Measurements from ENCODE around the gene TTC22.

GRCh38 chr1:54816130-54816529, 15.0 kb upstream of the TTC22 start:
- TF ChIP-seq MAFK (IDR thresholded peaks at IDR 0.05; ENCODE audit: partially characterized antibody), result no peak
- no peak for TF ChIP-seq RFX5 (IDR thresholded peaks at IDR 0.05)
- TF ChIP-seq MYC (IDR thresholded peaks at IDR 0.05; ENCODE audit: borderline replicate concordance, low read length), result no peak
- no peak for TF ChIP-seq EP300 (IDR thresholded peaks at IDR 0.05)
- no peak for TF ChIP-seq CTCF (IDR thresholded peaks at IDR 0.05)
- no peak for TF ChIP-seq E2F6 (IDR thresholded peaks at IDR 0.05; ENCODE audit: borderline replicate concordance, low read depth)
- TF ChIP-seq POLR2A (IDR thresholded peaks at IDR 0.05; ENCODE audit: low read length), result no peak
- TF ChIP-seq ELK1 (IDR thresholded peaks at IDR 0.05; ENCODE audit: low read depth, low read length), result no peak
- TF ChIP-seq RCOR1 (IDR thresholded peaks at IDR 0.05; ENCODE audit: low read depth, low read length), result no peak
- no peak for TF ChIP-seq RNF2 (IDR thresholded peaks at IDR 0.05; ENCODE audit: borderline replicate concordance, low read depth)

Data from A549 (cell line).